ENCODE data around the gene MBTD1. TPM values are rescaled to one million over a fixed set of nuclear protein-coding genes. Genes with fewer than 3 reads are reported as not detected.

Gene MBTD1
- total and polyA plus RNA-seq, 2 of the 8 experiments (the other 6 are each of a cell fraction or from before 2014, with no cell fraction given), result 20.3 to 51.4 TPM

GRCh38 chr17:51258756-51259563 is 889 bp downstream of the MBTD1 start:
- Histone ChIP-seq H4K91ac (replicated peaks; ENCODE audit: insufficient read length, low read length) (peak overlapping the region; percentile 72), H2AK5ac (ENCODE audit: low read depth, low read length) (no peak overlapping the region; the same call in 1 of the 2 replicates), H3K14ac (ENCODE audit: insufficient read length) (no peak overlapping the region), H4K8ac (ENCODE audit: extremely low read depth, insufficient read depth, low read length) (peak overlapping the region; percentile 97; the same call in 1 of the 2 replicates), H3K79me2 (ENCODE audit: control insufficient read depth in 1 of 2, insufficient read depth in 2 of 2, low read length in 2 of 2) (peaks cover 53 to 86% of the 10 kb centered on the region in 2 experiments), H2AFZ (ENCODE audit: low read length) (no peak overlapping the region), H2BK15ac (ENCODE audit: low read length) (no peak overlapping the region), H3K56ac (replicated peaks; ENCODE audit: insufficient read length, low read depth, low read length) (peak overlapping the region; percentile 74), H3K27me3 (replicated peaks in 1 of 4; ENCODE audit: control insufficient read depth in 3 of 4, extremely low read depth in 1 of 4, insufficient read depth in 3 of 4, low read length in 3 of 4) (no peaks in the 10 kb centered on the region), H3K4me1 (replicated peaks in 1 of 4; ENCODE audit: control insufficient read depth in 3 of 4, insufficient read depth in 4 of 4, low read length in 3 of 4) (peaks cover 1 to 6% (median 3%) of the 10 kb centered on the region in 4 experiments; a peak in 3 of 7 replicates), H2BK120ac (replicated peaks; ENCODE audit: low read depth, low read length) (no peak overlapping the region), H3K18ac (ENCODE audit: extremely low read depth, low read length) (peak overlapping the region; percentile 66; the same call in 1 of the 2 replicates), H3K4me2 (ENCODE audit: insufficient read depth in 1 of 2, low read depth in 2 of 2, low read length in 2 of 2) (peak overlapping the region; percentile 80 to 92), H3K27ac (ENCODE audit: low read depth, low read length) (peak overlapping the region; percentile 98), H3K36me3 (ENCODE audit: control insufficient read depth in 2 of 4, insufficient read depth in 4 of 4, low read length in 3 of 4) (peaks cover 0 to 35% (median 7%) of the 10 kb centered on the region in 4 experiments; a peak in 6 of 8 replicates), H2BK20ac (ENCODE audit: low read length) (no peak overlapping the region), H3K9me3 (ENCODE audit: insufficient read depth in 2 of 2, low read depth in 1 of 2, low read length in 1 of 2) (no peaks in the 10 kb centered on the region), H3K9ac (replicated peaks in 1 of 4; ENCODE audit: extremely low read depth in 1 of 4, low read depth in 3 of 4, low read length in 3 of 4) (peak overlapping the region; percentile 56 to 98 (median 90)), H3K23me2 (ENCODE audit: low read depth, low read length) (peaks cover 13% of the 10 kb centered on the region), H4K5ac (ENCODE audit: insufficient read length, low read depth, low read length) (peak overlapping the region; percentile 41), H3K4ac (replicated peaks; ENCODE audit: insufficient read length, low read depth, low read length) (peak overlapping the region; percentile 88), H3K79me1 (ENCODE audit: low read depth, low read length) (peaks cover 11% of the 10 kb centered on the region; the same call in 1 of the 2 replicates), H2BK12ac (ENCODE audit: low read depth, low read length) (no peak overlapping the region), H4K20me1 (replicated peaks in 1 of 2; ENCODE audit: control insufficient read depth in 1 of 2, insufficient read depth in 2 of 2, low read length in 2 of 2) (peaks cover 14 to 23% of the 10 kb centered on the region in 2 experiments), H3K23ac (ENCODE audit: insufficient read length) (no peak overlapping the region), H2BK5ac (ENCODE audit: low read depth, low read length) (peak overlapping the region; percentile 100), H3K4me3 (ENCODE audit: extremely low read depth in 1 of 4, insufficient read depth in 2 of 4, low read depth in 3 of 4, low read length in 4 of 4) (peak overlapping the region; percentile 83 to 96 (median 92))
- ChIA-PET POLR2A (ENCODE audit: partially characterized antibody) (interaction anchor here (0.7 to 6.2 kb wide), 10 partner anchors 8 to 213 kb away, joined by 3 to 43 read pairs (median 4); partner anchors contain the start of gene NME2), CTCF (ENCODE audit: partially characterized antibody) (no interaction called here)
- WGBS, 2 experiments (ENCODE audit: extremely low coverage in 1 of 2, insufficient coverage in 1 of 2, insufficient read length in 1 of 2, insufficient replicate concordance in 2 of 2, low coverage in 1 of 2, low lambda C conversion rate in 2 of 2, missing lambda C conversion rate in 1 of 2), result 4% methylated on average over 18 of the region's 18 CpGs; no CpG with 5 or more reads in 1 of the 2 experiments
- no peak for FAIRE-seq
- DNase-seq (ENCODE audit: low read depth in 1 of 2, low spot score in 2 of 2), result no peak
- TF ChIP-seq E2F6 (IDR thresholded peaks at IDR 0.05) (no peak; the same call in 1 of the 2 replicates), NRF1 (IDR thresholded peaks at IDR 0.05; ENCODE audit: low read depth, low read length) (no peak), CHD1 (IDR thresholded peaks at IDR 0.05; ENCODE audit: low read depth, low read length) (no peak), ATF3 (IDR thresholded peaks at IDR 0.05; ENCODE audit: insufficient read depth, low read depth, low read length) (no peak), EZH2 (IDR thresholded peaks at IDR 0.05; ENCODE audit: low read depth, low read length, severe bottlenecking) (no peak), TAF7 (optimal IDR thresholded peaks at IDR 0.05; ENCODE audit: borderline replicate concordance, low read depth, low read length) (no peak), HDAC2 (IDR thresholded peaks at IDR 0.05; ENCODE audit: borderline replicate concordance in 1 of 2, low read depth in 2 of 2, low read length in 2 of 2) (peak in 1 of 2 experiments; percentile 48; a peak in 1 of 4 replicates), SIN3A (conservative IDR thresholded peaks at IDR 0.05 in 1 of 2, IDR thresholded peaks at IDR 0.05 in 1 of 2; ENCODE audit: low read depth in 1 of 2, low read length in 2 of 2) (peak; percentile 15 to 49; a peak in 1 of 4 replicates), SRF (IDR thresholded peaks at IDR 0.05; ENCODE audit: low read depth, low read length) (no peak)
